Right forelimb (tissue), 1 donor: Measurements from ENCODE around the gene OR56B1.

ENCODE experiments used
- DNase-seq: peaks from one replicate; pipeline ENCODE4 v3.0.0-alpha.2; 2018

OR56B1 gene

GRCh38 chr11:5737091-5737490 is 843 bp downstream of the OR56B1 start:
- no peak for DNase-seq

GRCh38 chr11:5737670-5738392 is 1.6 kb downstream of the OR56B1 start:
- no peak for DNase-seq

- DNase-seq, result no peak
These were observed 2.2 kb downstream of the OR56B1 start for GRCh38 chr11:5738431-5738830.

GRCh38 chr11:5746614-5747013 is 10.4 kb downstream of the OR56B1 start:
- DNase-seq, result no peak

GRCh38 chr11:5749836-5750235 is 13.6 kb downstream of the OR56B1 start:
- no peak for DNase-seq

GRCh38 chr11:5753943-5754342 is 17.7 kb downstream of the OR56B1 start, which contains the start of gene OR52N4:
OR52N4 (plus strand) TSS chr11:5754243; CDS start chr11:5754741, 498 bp downstream.
- no peak for DNase-seq

GRCh38 chr11:5767056-5767455 is 30.8 kb downstream of the OR56B1 start:
- no peak for DNase-seq

GRCh38 chr11:5783255-5783654 is 47.0 kb downstream of the OR56B1 start, which contains the start of gene OR52N5:
OR52N5 (minus strand) TSS chr11:5783355; CDS start chr11:5778634, 4,721 bp downstream.
- DNase-seq, result no peak
